ENCODE measurements around the gene PLEKHG1.

Gene PLEKHG1

GRCh38 chr6:150599199-150600009 is at the start of gene PLEKHG1:
Gene PLEKHG1, plus strand, starts transcription at chr6:150599885. Its CDS starts 133,797 bp downstream, at chr6:150733682.
- DNase-seq (ENCODE audit: low read depth, low spot score), result no peak

DNA sequence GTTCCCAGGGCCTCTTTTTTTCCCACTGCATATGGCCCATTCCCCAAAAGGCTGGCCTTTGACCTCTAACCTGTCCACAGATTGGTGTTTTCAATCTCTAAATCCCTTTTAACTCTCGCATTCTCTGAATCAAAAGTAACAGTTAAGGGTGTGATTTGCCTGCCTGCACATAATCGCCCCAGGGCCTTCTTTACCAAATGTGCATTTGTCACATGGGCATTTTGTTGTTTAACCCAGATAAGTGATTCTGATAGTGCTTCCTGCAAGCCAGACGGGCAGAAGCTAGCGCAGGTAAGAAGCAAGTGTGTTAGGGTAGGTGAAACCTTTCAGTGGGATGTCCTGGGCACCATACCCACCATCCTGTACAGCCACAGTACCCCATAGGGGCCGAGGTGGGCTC is 49.4 kb upstream of the PLEKHG1 start:
- Histone ChIP-seq H3K36me3 (ENCODE audit: control insufficient read depth, insufficient read depth, low read length) (no peaks in the 10 kb centered on the region), H3K27ac (ENCODE audit: low read length) (no peak overlapping the region), H3K4me3 (ENCODE audit: low read length) (no peak overlapping the region), H3K9me3 (ENCODE audit: control insufficient read depth, insufficient read depth, low read length) (no peaks in the 10 kb centered on the region), H3K4me1 (ENCODE audit: control insufficient read depth, insufficient read depth, low read length) (no peaks in the 10 kb centered on the region), H3K27me3 (ENCODE audit: control insufficient read depth, insufficient read depth, low read length) (no peaks in the 10 kb centered on the region)
- no CpG with 5 or more reads among the region's 5 CpGs for WGBS (ENCODE audit: insufficient coverage, insufficient read length)
- no peak for DNase-seq (ENCODE audit: low read depth, low spot score)

More at GRCh38 chr6:150599199-150600009, at the start of gene PLEKHG1:
- no peaks in the 10 kb centered on the region for H3K9me3 ChIP-seq (ENCODE audit: control insufficient read depth, insufficient read depth, low read length)
- WGBS (ENCODE audit: insufficient coverage, insufficient read length), result no CpG with 5 or more reads among the region's 54 CpGs
- H3K4me1 ChIP-seq (ENCODE audit: control insufficient read depth, insufficient read depth, low read length), result no peaks in the 10 kb centered on the region
- H3K27me3 ChIP-seq (ENCODE audit: control insufficient read depth, insufficient read depth, low read length), result peaks cover 17% of the 10 kb centered on the region
- H3K4me3 ChIP-seq (ENCODE audit: low read length), result peak within 1 kb of the TSS; percentile 94
- H3K27ac ChIP-seq (ENCODE audit: low read length), result no peak within 1 kb of the TSS
- no peaks in the 10 kb centered on the region for H3K36me3 ChIP-seq (ENCODE audit: control insufficient read depth, insufficient read depth, low read length)

- H3K27me3 ChIP-seq (ENCODE audit: control insufficient read depth, insufficient read depth, low read length), result no peaks in the 10 kb centered on the region
- no peaks in the 10 kb centered on the region for H3K9me3 ChIP-seq (ENCODE audit: control insufficient read depth, insufficient read depth, low read length)
- H3K27ac ChIP-seq (ENCODE audit: low read length), result no peak overlapping the region
- DNase-seq (ENCODE audit: low read depth, low spot score), result no peak
- H3K36me3 ChIP-seq (ENCODE audit: control insufficient read depth, insufficient read depth, low read length), result no peaks in the 10 kb centered on the region
- WGBS (ENCODE audit: insufficient coverage, insufficient read length), result no CpG with 5 or more reads among the region's 5 CpGs
- H3K4me3 ChIP-seq (ENCODE audit: low read length), result no peak overlapping the region
- H3K4me1 ChIP-seq (ENCODE audit: control insufficient read depth, insufficient read depth, low read length), result no peaks in the 10 kb centered on the region
These were observed 42.6 kb upstream of the PLEKHG1 start for GRCh38 chr6:150557043-150557599.

DNA sequence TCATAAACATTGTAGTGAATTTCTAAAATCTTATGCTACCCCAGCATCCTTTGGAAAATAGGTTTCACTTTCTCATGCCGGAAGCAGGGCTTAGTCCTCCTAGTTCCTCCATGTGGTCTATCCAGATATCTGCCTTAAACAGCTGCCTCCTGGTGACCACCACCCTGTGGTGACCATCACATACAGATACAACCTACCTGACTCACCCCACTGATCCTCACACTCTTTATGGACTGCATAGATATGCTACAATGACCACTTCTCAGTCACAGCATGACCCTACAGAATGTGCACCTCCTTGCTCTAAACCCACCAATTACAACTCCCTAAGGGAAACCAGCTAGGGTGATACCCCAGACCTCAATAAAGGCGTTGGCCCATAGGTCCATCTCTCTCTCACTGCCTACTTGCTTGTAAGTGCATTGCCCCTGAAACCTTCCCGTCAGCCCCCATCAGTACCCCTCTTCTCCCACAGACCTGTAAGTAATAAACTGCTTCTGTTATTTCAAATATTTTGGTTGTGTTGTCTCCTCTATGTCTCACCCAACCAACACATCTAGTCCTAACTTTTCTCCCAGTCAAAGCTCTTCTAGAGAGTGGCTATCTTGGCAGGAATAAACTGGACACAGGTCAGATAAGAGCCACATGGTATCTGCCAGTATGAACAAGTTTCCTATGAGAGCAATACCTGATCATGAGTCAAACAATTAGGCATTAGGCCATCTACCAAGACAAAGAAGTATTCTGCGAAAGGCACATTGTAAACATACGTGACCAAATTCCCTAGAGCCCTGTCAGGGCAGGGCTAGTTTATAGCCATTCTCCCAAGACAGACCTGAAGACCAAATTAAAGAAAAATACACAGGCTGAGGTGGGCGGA is 39.4 kb upstream of the PLEKHG1 start:
- no peak overlapping the region for H3K4me3 ChIP-seq (ENCODE audit: low read length)
- no peak overlapping the region for H3K27ac ChIP-seq (ENCODE audit: low read length)
- H3K4me1 ChIP-seq (ENCODE audit: control insufficient read depth, insufficient read depth, low read length), result no peaks in the 10 kb centered on the region
- no peaks in the 10 kb centered on the region for H3K27me3 ChIP-seq (ENCODE audit: control insufficient read depth, insufficient read depth, low read length)
- no peaks in the 10 kb centered on the region for H3K36me3 ChIP-seq (ENCODE audit: control insufficient read depth, insufficient read depth, low read length)
- H3K9me3 ChIP-seq (ENCODE audit: control insufficient read depth, insufficient read depth, low read length), result no peaks in the 10 kb centered on the region
- WGBS (ENCODE audit: insufficient coverage, insufficient read length), result no CpG with 5 or more reads among the region's 6 CpGs
- no peak for DNase-seq (ENCODE audit: low read depth, low spot score)

- no peak overlapping the region for H3K4me3 ChIP-seq (ENCODE audit: low read length)
These were observed 38.8 kb upstream of the PLEKHG1 start for GRCh38 chr6:150560884-150561219.

DNA sequence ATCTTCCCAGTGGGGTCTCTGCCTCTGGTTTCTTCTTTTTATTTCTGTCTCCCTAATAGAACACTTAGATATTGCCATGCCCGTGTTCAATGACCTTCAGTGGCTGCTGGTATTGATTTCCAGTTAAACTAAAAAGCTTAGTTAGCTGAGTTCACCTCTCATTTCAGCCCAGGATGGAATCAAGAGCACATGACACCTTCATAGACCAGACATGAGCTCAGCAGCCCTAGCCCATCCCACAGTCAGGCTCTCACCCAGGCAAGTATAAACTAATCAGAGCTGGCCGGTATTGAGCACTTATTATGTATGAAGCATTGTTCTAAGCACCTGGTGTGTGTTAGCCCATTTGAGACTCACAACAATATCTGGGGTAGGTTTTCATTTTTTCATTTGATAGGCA is 33.7 kb upstream of the PLEKHG1 start:
- H3K27me3 ChIP-seq (ENCODE audit: control insufficient read depth, insufficient read depth, low read length), result no peaks in the 10 kb centered on the region
- H3K4me1 ChIP-seq (ENCODE audit: control insufficient read depth, insufficient read depth, low read length), result no peaks in the 10 kb centered on the region
- no peak overlapping the region for H3K27ac ChIP-seq (ENCODE audit: low read length)
- H3K4me3 ChIP-seq (ENCODE audit: low read length), result no peak overlapping the region
- no peak for DNase-seq (ENCODE audit: low read depth, low spot score)
- no peaks in the 10 kb centered on the region for H3K9me3 ChIP-seq (ENCODE audit: control insufficient read depth, insufficient read depth, low read length)
- no peaks in the 10 kb centered on the region for H3K36me3 ChIP-seq (ENCODE audit: control insufficient read depth, insufficient read depth, low read length)
- WGBS (ENCODE audit: insufficient coverage, insufficient read length), result no CpG with 5 or more reads among the region's 2 CpGs

More at GRCh38 chr6:150560884-150561219, 38.8 kb upstream of the PLEKHG1 start:
- no peak overlapping the region for H3K27ac ChIP-seq (ENCODE audit: low read length)
- H3K36me3 ChIP-seq (ENCODE audit: control insufficient read depth, insufficient read depth, low read length), result no peaks in the 10 kb centered on the region
- no CpG with 5 or more reads among the region's 6 CpGs for WGBS (ENCODE audit: insufficient coverage, insufficient read length)
- no peaks in the 10 kb centered on the region for H3K4me1 ChIP-seq (ENCODE audit: control insufficient read depth, insufficient read depth, low read length)
- H3K27me3 ChIP-seq (ENCODE audit: control insufficient read depth, insufficient read depth, low read length), result no peaks in the 10 kb centered on the region
- H3K9me3 ChIP-seq (ENCODE audit: control insufficient read depth, insufficient read depth, low read length), result no peaks in the 10 kb centered on the region
- DNase-seq (ENCODE audit: low read depth, low spot score), result no peak

DNA sequence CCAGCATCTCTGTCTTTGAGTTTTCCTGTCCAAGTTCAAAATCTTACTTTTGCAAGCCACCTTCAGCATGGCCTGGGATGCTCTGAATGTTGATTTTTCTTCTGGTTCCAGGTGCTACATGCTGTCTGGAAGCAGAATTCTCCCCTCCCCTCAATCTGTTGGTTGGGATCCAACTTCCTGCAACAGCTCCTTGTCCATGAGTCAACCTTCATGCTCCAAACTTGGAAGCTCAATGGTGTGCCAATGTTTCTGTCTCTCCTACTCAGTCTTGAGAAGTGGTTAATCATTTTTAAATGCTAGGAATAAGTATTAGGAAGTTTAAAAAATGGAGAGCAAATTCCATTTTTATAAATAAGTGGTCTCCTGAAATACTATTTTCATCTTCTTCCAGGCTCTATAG is 33.2 kb upstream of the PLEKHG1 start:
- Histone ChIP-seq H3K36me3 (ENCODE audit: control insufficient read depth, insufficient read depth, low read length) (no peaks in the 10 kb centered on the region), H3K4me3 (ENCODE audit: low read length) (no peak overlapping the region), H3K27me3 (ENCODE audit: control insufficient read depth, insufficient read depth, low read length) (no peaks in the 10 kb centered on the region), H3K27ac (ENCODE audit: low read length) (no peak overlapping the region), H3K4me1 (ENCODE audit: control insufficient read depth, insufficient read depth, low read length) (no peaks in the 10 kb centered on the region), H3K9me3 (ENCODE audit: control insufficient read depth, insufficient read depth, low read length) (no peaks in the 10 kb centered on the region)
- no peak for DNase-seq (ENCODE audit: low read depth, low spot score)

DNA sequence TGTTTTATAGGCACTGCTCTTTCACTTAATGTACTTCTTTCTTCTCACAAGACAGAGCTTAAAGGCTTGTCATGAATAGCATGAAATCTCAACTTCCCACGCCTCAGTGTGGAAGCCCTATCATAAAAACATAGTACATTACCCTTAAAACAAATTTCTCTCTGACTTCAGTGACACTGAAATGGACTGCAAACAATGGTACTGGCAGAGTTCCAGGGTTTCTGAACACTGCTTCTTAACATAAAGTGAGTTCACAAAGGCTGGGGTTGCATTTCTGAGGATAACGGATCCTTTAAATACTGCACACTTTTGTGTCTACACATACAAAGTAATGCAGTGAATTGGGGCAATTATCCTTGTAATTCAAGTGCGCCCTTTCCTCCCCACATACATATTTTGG is 32.3 kb upstream of the PLEKHG1 start:
- no peaks in the 10 kb centered on the region for H3K36me3 ChIP-seq (ENCODE audit: control insufficient read depth, insufficient read depth, low read length)
- H3K27ac ChIP-seq (ENCODE audit: low read length), result no peak overlapping the region
- no peaks in the 10 kb centered on the region for H3K27me3 ChIP-seq (ENCODE audit: control insufficient read depth, insufficient read depth, low read length)
- DNase-seq (ENCODE audit: low read depth, low spot score), result no peak
- H3K9me3 ChIP-seq (ENCODE audit: control insufficient read depth, insufficient read depth, low read length), result no peaks in the 10 kb centered on the region
- H3K4me3 ChIP-seq (ENCODE audit: low read length), result no peak overlapping the region
- no peaks in the 10 kb centered on the region for H3K4me1 ChIP-seq (ENCODE audit: control insufficient read depth, insufficient read depth, low read length)
- no CpG with 5 or more reads among the region's 3 CpGs for WGBS (ENCODE audit: insufficient coverage, insufficient read length)

- no CpG with 5 or more reads among the region's 3 CpGs for WGBS (ENCODE audit: insufficient coverage, insufficient read length)
These were observed 31.8 kb upstream of the PLEKHG1 start for GRCh38 chr6:150567823-150568383.

DNA sequence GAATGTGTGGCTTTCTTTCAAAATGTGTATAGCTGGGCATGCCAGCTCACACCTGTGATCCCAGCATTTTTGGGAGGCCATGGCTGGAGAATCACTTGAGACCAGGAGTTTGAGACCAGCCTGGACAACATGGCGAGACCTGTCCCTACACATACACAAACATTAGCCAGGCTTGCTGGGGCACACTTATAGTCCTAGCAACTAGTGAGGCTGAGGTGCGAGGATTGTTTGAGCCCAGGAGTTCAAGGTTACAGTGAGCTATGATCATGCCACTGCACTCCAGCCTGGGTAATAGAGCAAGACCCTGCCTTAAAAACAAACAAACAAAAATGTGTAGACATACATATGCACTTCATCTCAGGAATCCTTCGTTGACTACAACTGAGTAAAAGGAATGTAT is 31.1 kb upstream of the PLEKHG1 start:
- no peaks in the 10 kb centered on the region for H3K27me3 ChIP-seq (ENCODE audit: control insufficient read depth, insufficient read depth, low read length)
- no peaks in the 10 kb centered on the region for H3K4me1 ChIP-seq (ENCODE audit: control insufficient read depth, insufficient read depth, low read length)
- no CpG with 5 or more reads among the region's 3 CpGs for WGBS (ENCODE audit: insufficient coverage, insufficient read length)
- no peaks in the 10 kb centered on the region for H3K36me3 ChIP-seq (ENCODE audit: control insufficient read depth, insufficient read depth, low read length)
- H3K27ac ChIP-seq (ENCODE audit: low read length), result no peak overlapping the region
- DNase-seq (ENCODE audit: low read depth, low spot score), result no peak
- H3K9me3 ChIP-seq (ENCODE audit: control insufficient read depth, insufficient read depth, low read length), result no peaks in the 10 kb centered on the region
- H3K4me3 ChIP-seq (ENCODE audit: low read length), result no peak overlapping the region

More at GRCh38 chr6:150567823-150568383, 31.8 kb upstream of the PLEKHG1 start:
- no peak for DNase-seq (ENCODE audit: low read depth, low spot score)
- no peaks in the 10 kb centered on the region for H3K27me3 ChIP-seq (ENCODE audit: control insufficient read depth, insufficient read depth, low read length)
- no peaks in the 10 kb centered on the region for H3K36me3 ChIP-seq (ENCODE audit: control insufficient read depth, insufficient read depth, low read length)
- no peak overlapping the region for H3K4me3 ChIP-seq (ENCODE audit: low read length)
- no peaks in the 10 kb centered on the region for H3K4me1 ChIP-seq (ENCODE audit: control insufficient read depth, insufficient read depth, low read length)
- H3K27ac ChIP-seq (ENCODE audit: low read length), result no peak overlapping the region
- no peaks in the 10 kb centered on the region for H3K9me3 ChIP-seq (ENCODE audit: control insufficient read depth, insufficient read depth, low read length)
